Keratinocyte (primary cell): ENCODE results near the gene SHC3. TPM values are rescaled to one million over a fixed set of nuclear protein-coding genes. Genes with fewer than 3 reads are reported as not detected.

ENCODE experiments used
- DNase-seq: peaks from one replicate; pipeline ENCODE4 v3.0.0-alpha.2; 2011; ENCODE audit warnings: low read depth, missing footprints, low spot score
- FAIRE-seq: peaks from 2 replicates; lab custom pipeline; 2011; peaks lifted over from hg19 to GRCh38; lab: Jason Lieb, UNC
- H2AFZ ChIP-seq: 2 replicates; pipeline ENCODE4 v1.6.0; 2012; ENCODE audit warnings: low read length, control low read depth, inconsistent platforms; ENCODE audit not compliant: control insufficient read depth
- H3K27ac ChIP-seq: 2 replicates; pipeline ENCODE4 v1.5.1; 2011; ENCODE audit warnings: low read length; ENCODE audit not compliant: control insufficient read depth, insufficient read depth
- H3K27me3 ChIP-seq: 3 replicates; pipeline ENCODE4 v1.6.0; 2011; ENCODE audit warnings: low read length; ENCODE audit not compliant: control insufficient read depth, insufficient read depth; ENCODE audit errors: extremely low read depth
- H3K36me3 ChIP-seq, 2 experiments: 2 replicates in 1 of 2; 3 replicates in 1 of 2; pipeline ENCODE4 v1.5.1; 2011; ENCODE audit warnings: low read length in 2 of 2, mild to moderate bottlenecking in 1 of 2; ENCODE audit not compliant: control insufficient read depth in 2 of 2, insufficient read depth in 2 of 2; ENCODE audit errors: extremely low read depth in 1 of 2
- H3K4me1 ChIP-seq: 3 replicates; pipeline ENCODE4 v1.5.1; 2011; ENCODE audit warnings: low read length; ENCODE audit not compliant: control insufficient read depth, insufficient read depth; ENCODE audit errors: extremely low read depth
- H3K4me2 ChIP-seq: 3 replicates; pipeline ENCODE4 v1.6.0; 2011; ENCODE audit warnings: low read depth, low read length; ENCODE audit not compliant: control insufficient read depth, insufficient read depth; ENCODE audit errors: extremely low read depth
- H3K4me3 ChIP-seq, 3 experiments: fragments of 200-600 bp in 1 of 3; sonication (generic) in 1 of 3; 2 replicates in 2 of 3; 3 replicates in 1 of 3; pipeline ENCODE4 v1.5.1; 2011 to 2016; ENCODE audit warnings: low read length in 3 of 3, mild to moderate bottlenecking in 3 of 3, control low read depth in 2 of 3, inconsistent platforms in 1 of 3, low read depth in 1 of 3, mixed read lengths in 1 of 3, mixed run types in 1 of 3, moderate library complexity in 1 of 3; ENCODE audit not compliant: control insufficient read depth in 2 of 3, insufficient read depth in 2 of 3; ENCODE audit errors: extremely low read depth in 1 of 3
- H3K79me2 ChIP-seq: 2 replicates; pipeline ENCODE4 v1.6.0; 2012; ENCODE audit warnings: low read length; ENCODE audit not compliant: control insufficient read depth, insufficient read depth
- H3K9ac ChIP-seq: 3 replicates; pipeline ENCODE4 v1.6.0; 2011; ENCODE audit warnings: low read length; ENCODE audit not compliant: control insufficient read depth, insufficient read depth; ENCODE audit errors: extremely low read depth
- H3K9me1 ChIP-seq: 3 replicates; pipeline ENCODE4 v1.6.0; 2011; ENCODE audit warnings: low read length; ENCODE audit not compliant: control insufficient read depth, insufficient read depth; ENCODE audit errors: extremely low read depth
- H3K9me3 ChIP-seq: 2 replicates; pipeline ENCODE4 v1.5.1; 2012; ENCODE audit warnings: low read depth, low read length; ENCODE audit not compliant: control insufficient read depth
- H4K20me1 ChIP-seq: 3 replicates; pipeline ENCODE4 v1.6.0; 2011; ENCODE audit warnings: low read length; ENCODE audit not compliant: control insufficient read depth, insufficient read depth; ENCODE audit errors: extremely low read depth
- EZH2 ChIP-seq: IDR thresholded peaks from one replicate; pipeline ENCODE4 v1.6.1; 2012; ENCODE audit warnings: inconsistent platforms, mild to moderate bottlenecking, low read length, moderate library complexity
- dilution Hi-C: fragments of 300-500 bp; cut with MboI; formaldehyde crosslinking; loops from one replicate; pipeline ENCODE4 v1.7.0; 2020; ENCODE audit warnings: low sequenced_read_pairs; ENCODE audit not compliant: extremely low pct_ligation_motif_present
- polyA plus RNA-seq, 5 experiments: library from polyadenylated mRNA; depleted of rRNA in 3 of 5; stranded (reverse) in 3 of 5; stranded (forward) in 1 of 5; unstranded in 1 of 5; fragments of >200 nt; gene quantifications; 1 replicate in 1 of 5; 2 replicates in 3 of 5; 3 replicates in 1 of 5; pipeline versions ENCODE4 v1.2.1 to v1.2.3, GENCODE V29; 2011 to 2012; ENCODE audit warnings: missing spikeins in 2 of 5, low read depth in 1 of 5, low replicate concordance in 1 of 5
- TF ChIP-seq, protein P1 (sequence below), 3 experiments: IDR thresholded peaks in 1 of 3; conservative IDR thresholded peaks in 1 of 3; optimal IDR thresholded peaks in 1 of 3; 2 replicates in 2 of 3; 3 replicates in 1 of 3; pipeline versions ENCODE3 to v1.5.1; 2011; ENCODE audit warnings: low read length in 3 of 3, mild to moderate bottlenecking in 3 of 3, moderate library complexity in 2 of 3, control low read depth in 1 of 3, inconsistent platforms in 1 of 3; ENCODE audit not compliant: insufficient read depth in 2 of 3; ENCODE audit errors: extremely low read depth in 1 of 3

SHC3 gene
- polyA plus RNA-seq, 1 donor (not counting 4 experiments of a cell fraction or from before 2014, with no cell fraction given) = 0.03 TPM

DNA sequence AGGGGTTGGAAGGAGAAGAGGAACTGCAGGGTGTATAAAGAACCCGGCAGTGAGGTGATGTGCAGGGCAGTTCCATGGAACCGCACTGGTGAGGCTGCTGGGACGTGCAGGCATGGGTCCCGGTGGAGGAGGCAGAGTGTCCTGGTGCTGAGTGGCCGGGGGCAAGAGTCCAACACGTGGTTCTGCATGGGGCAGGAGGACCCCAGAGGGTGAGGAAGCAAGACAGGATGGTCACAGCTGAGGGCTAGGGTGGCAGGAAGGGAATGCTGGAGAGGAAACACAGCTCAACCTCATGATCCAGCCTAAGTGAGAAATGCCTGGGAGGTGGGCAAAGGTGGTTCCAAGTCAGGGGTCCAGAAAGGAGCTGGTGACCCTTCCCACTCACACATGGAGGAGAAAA lies 100.2 kb downstream of the SHC3 start:
- H3K79me2 ChIP-seq = no peaks in the 10 kb centered on the region
- no peaks in the 10 kb centered on the region for H3K4me1 ChIP-seq
- no peak overlapping the region for H3K27ac ChIP-seq
- H3K4me2 ChIP-seq = no peak overlapping the region
- H3K27me3 ChIP-seq = no peaks in the 10 kb centered on the region
- dilution Hi-C loops = no loop called here
- H3K9me3 ChIP-seq = no peaks in the 10 kb centered on the region
- H3K36me3 ChIP-seq = no peaks in the 10 kb centered on the region
- TF ChIP-seq, protein P1, sequence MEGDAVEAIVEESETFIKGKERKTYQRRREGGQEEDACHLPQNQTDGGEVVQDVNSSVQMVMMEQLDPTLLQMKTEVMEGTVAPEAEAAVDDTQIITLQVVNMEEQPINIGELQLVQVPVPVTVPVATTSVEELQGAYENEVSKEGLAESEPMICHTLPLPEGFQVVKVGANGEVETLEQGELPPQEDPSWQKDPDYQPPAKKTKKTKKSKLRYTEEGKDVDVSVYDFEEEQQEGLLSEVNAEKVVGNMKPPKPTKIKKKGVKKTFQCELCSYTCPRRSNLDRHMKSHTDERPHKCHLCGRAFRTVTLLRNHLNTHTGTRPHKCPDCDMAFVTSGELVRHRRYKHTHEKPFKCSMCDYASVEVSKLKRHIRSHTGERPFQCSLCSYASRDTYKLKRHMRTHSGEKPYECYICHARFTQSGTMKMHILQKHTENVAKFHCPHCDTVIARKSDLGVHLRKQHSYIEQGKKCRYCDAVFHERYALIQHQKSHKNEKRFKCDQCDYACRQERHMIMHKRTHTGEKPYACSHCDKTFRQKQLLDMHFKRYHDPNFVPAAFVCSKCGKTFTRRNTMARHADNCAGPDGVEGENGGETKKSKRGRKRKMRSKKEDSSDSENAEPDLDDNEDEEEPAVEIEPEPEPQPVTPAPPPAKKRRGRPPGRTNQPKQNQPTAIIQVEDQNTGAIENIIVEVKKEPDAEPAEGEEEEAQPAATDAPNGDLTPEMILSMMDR (optimal IDR thresholded peaks at IDR 0.05 in 1 of 3, IDR thresholded peaks at IDR 0.05 in 1 of 3, conservative IDR thresholded peaks at IDR 0.05 in 1 of 3; ENCODE audit: extremely low read depth in 1 of 3, insufficient read depth in 2 of 3, low read length in 3 of 3) = no peak
- no peak for TF ChIP-seq EZH2
- FAIRE-seq (no peak), DNase-seq (no peak)
- no peak overlapping the region for H3K4me3 ChIP-seq
- H3K9me1 ChIP-seq = no peaks in the 10 kb centered on the region
- no peak overlapping the region for H2AFZ ChIP-seq
- H4K20me1 ChIP-seq = no peaks in the 10 kb centered on the region
- H3K9ac ChIP-seq = no peak overlapping the region

DNA sequence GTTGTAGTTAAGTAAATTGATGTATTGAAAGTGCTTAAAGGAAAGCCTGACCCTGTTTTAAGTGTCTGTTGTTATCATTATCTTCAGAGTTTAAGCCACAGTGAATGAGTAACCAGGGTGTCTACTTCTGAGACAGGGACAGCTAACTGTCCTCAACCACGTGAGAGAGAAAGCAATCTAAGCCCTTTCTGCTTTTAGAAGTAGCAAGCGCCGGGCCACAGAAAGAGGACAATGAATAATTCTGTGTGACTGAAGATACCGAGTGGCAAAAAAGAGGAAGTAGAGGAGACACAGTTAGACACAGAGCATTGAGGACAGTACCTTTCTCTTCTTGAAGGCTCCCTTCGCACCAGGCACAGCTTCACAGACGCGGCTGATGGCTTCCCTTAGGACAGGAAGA lies 101.1 kb downstream of the SHC3 start:
- no peak for DNase-seq
- H3K4me3 ChIP-seq = no peak overlapping the region

More for the DNA sequence above, 101.1 kb downstream of the SHC3 start:
- H3K27ac ChIP-seq = no peak overlapping the region
- TF ChIP-seq, protein P1 (optimal IDR thresholded peaks at IDR 0.05 in 1 of 3, IDR thresholded peaks at IDR 0.05 in 1 of 3, conservative IDR thresholded peaks at IDR 0.05 in 1 of 3; ENCODE audit: extremely low read depth in 1 of 3, insufficient read depth in 2 of 3, low read length in 3 of 3) = no peak
- TF ChIP-seq EZH2 = no peak
- no peak overlapping the region for H3K9ac ChIP-seq
- H3K79me2 ChIP-seq = no peaks in the 10 kb centered on the region
- no peaks in the 10 kb centered on the region for H3K9me1 ChIP-seq
- H2AFZ ChIP-seq = no peak overlapping the region
- no peak overlapping the region for H3K4me2 ChIP-seq
- no peaks in the 10 kb centered on the region for H3K9me3 ChIP-seq
- H3K4me1 ChIP-seq = no peaks in the 10 kb centered on the region
- no peak for FAIRE-seq
- no peaks in the 10 kb centered on the region for H3K36me3 ChIP-seq
- no peaks in the 10 kb centered on the region for H3K27me3 ChIP-seq
- dilution Hi-C loops = no loop called here
- H4K20me1 ChIP-seq = no peaks in the 10 kb centered on the region
